ENCODE data around the gene NRP1. TPM values are rescaled to one million over a fixed set of nuclear protein-coding genes. Genes with fewer than 3 reads are reported as not detected.

NRP1 gene
- total and polyA plus RNA-seq, 2 donors (not counting 3 experiments of a cell fraction or from before 2014, with no cell fraction given) = 122 to 306 TPM

GRCh38 chr10:33276282-33276923 lies 58.1 kb downstream of the NRP1 start:
- no peak for FAIRE-seq
- Histone ChIP-seq H3K9ac (replicated peaks; ENCODE audit: extremely low read depth, insufficient read depth, low read length) (peak overlapping the region; percentile 20), H3K4me3 (replicated peaks in 1 of 3; ENCODE audit: insufficient read depth in 1 of 3, low read depth in 1 of 3, low read length in 3 of 3) (no peak overlapping the region), H3K36me3 (ENCODE audit: control insufficient read depth in 2 of 2, extremely low read depth in 1 of 2, insufficient read depth in 2 of 2, low read length in 2 of 2) (peaks cover 4 to 9% of the 10 kb centered on the region in 2 experiments), H3K4me1 (ENCODE audit: control insufficient read depth, extremely low read depth, insufficient read depth, low read length) (peaks cover 55% of the 10 kb centered on the region), H3K79me2 (ENCODE audit: control insufficient read depth, insufficient read depth, low read length) (peaks cover 84% of the 10 kb centered on the region), H3K27me3 (ENCODE audit: control insufficient read depth in 2 of 2, insufficient read depth in 2 of 2, low read length in 2 of 2) (no peaks in the 10 kb centered on the region), H4K20me1 (replicated peaks; ENCODE audit: control insufficient read depth, extremely low read depth, insufficient read depth, low read length) (no peaks in the 10 kb centered on the region), H3K9me1 (replicated peaks; ENCODE audit: control insufficient read depth, extremely low read depth, insufficient read depth, low read length) (no peaks in the 10 kb centered on the region), H3K9me3 (replicated peaks; ENCODE audit: control insufficient read depth, insufficient read depth, low read length) (no peaks in the 10 kb centered on the region), H2AFZ (ENCODE audit: low read depth, low read length) (no peak overlapping the region), H3K4me2 (ENCODE audit: insufficient read depth, low read length) (no peak overlapping the region), H3K27ac (ENCODE audit: insufficient read depth, low read depth, low read length) (peak overlapping the region; percentile 73)
- no peak for DNase-seq (ENCODE audit: low read depth, low spot score)
- POLR2A ChIA-PET = interaction anchor here (0.9 kb wide), 1 partner anchor 13 kb away, joined by 3 read pairs; no protein-coding TSS in a partner anchor
- BruUV-seq (replicated peaks) = TSS peak; percentile 14
- CTCF ChIA-PET = interaction anchor here (0.6 to 1.5 kb wide), 6 partner anchors 12 to 537 kb away, joined by 3 to 4 read pairs (median 4); no protein-coding TSS in a partner anchor
- intact Hi-C loops (cut with micrococcal nuclease) (no loop called here), dilution Hi-C loops (cut with MboI; ENCODE audit: extremely low pct_ligation_motif_present, low sequenced_read_pairs) (no loop called here)
- no peak for TF ChIP-seq FOS (IDR thresholded peaks at IDR 0.05; ENCODE audit: borderline replicate concordance, insufficient read depth, low read length)
- TF ChIP-seq GATA2 (IDR thresholded peaks at IDR 0.05; ENCODE audit: insufficient read depth, insufficient read length, low read depth, low read length) = no peak
- TF ChIP-seq MAX (IDR thresholded peaks at IDR 0.05; ENCODE audit: insufficient read depth, insufficient read length) = no peak
- TF ChIP-seq JUN (IDR thresholded peaks at IDR 0.05; ENCODE audit: borderline replicate concordance, insufficient read depth, insufficient read length, low read depth) = no peak
- TF ChIP-seq CTCF (IDR thresholded peaks at IDR 0.05; ENCODE audit: extremely low read depth in 1 of 2, insufficient read depth in 1 of 2, low read depth in 1 of 2, low read length in 2 of 2) = no peak
- no peak for TF ChIP-seq EZH2 (IDR thresholded peaks at IDR 0.05; ENCODE audit: borderline replicate concordance, low read depth, low read length, severe bottlenecking)
- no peak for TF ChIP-seq MYC (IDR thresholded peaks at IDR 0.05; ENCODE audit: low read depth, low read length)
- TF ChIP-seq POLR2AphosphoS5 (IDR thresholded peaks at IDR 0.05; ENCODE audit: insufficient read depth, low read depth, low read length) = no peak
- no peak for TF ChIP-seq POLR2A (IDR thresholded peaks at IDR 0.05; ENCODE audit: low read depth, low read length)

Data from endothelial cell of umbilical vein (primary cell).